GM20000 (cell line): Measurements from ENCODE around the gene PLXNB3.

Experiments used
- DNase-seq: peaks from one replicate; pipeline ENCODE4 v3.0.0; 2012; ENCODE audit warnings: low spot score
- CTCF ChIP-seq: IDR thresholded peaks from 2 replicates; pipeline ENCODE4 v1.5.1; 2012; ENCODE audit warnings: mild to moderate bottlenecking, control low read depth; ENCODE audit errors: extremely low read depth, missing control alignments

PLXNB3 gene

GRCh38 chrX:153783378-153784013 lies 19.4 kb downstream of the PLXNB3 start:
- DNase-seq: no peak
- no peak for TF ChIP-seq CTCF

- no peak for DNase-seq
- TF ChIP-seq CTCF: no peak
Observed at GRCh38 chrX:153784325-153784967, 20.4 kb downstream of the PLXNB3 start.

GRCh38 chrX:153786669-153787068 lies 22.6 kb downstream of the PLXNB3 start:
- DNase-seq: no peak
- no peak for TF ChIP-seq CTCF

GRCh38 chrX:153789654-153790053 lies 25.6 kb downstream of the PLXNB3 start:
- no peak for DNase-seq
- TF ChIP-seq CTCF: no peak

- TF ChIP-seq CTCF: no peak
- DNase-seq: no peak
Observed at GRCh38 chrX:153791104-153791852, 27.2 kb downstream of the PLXNB3 start.

- no peak for TF ChIP-seq CTCF
- DNase-seq: no peak
Observed at GRCh38 chrX:153792368-153792767, 28.3 kb downstream of the PLXNB3 start.

GRCh38 chrX:153793291-153793690 lies 29.2 kb downstream of the PLXNB3 start:
- TF ChIP-seq CTCF: no peak
- DNase-seq: no peak
